Muscle layer of colon (tissue), 2 donors: ENCODE data around the gene PROC.

Source experiments
- H3K27ac ChIP-seq: one replicate; pipeline ENCODE4 v1.7.0; 2013; ENCODE audit warnings: low read depth, mild to moderate bottlenecking, low read length, moderate library complexity
- H3K27me3 ChIP-seq, 2 donors: one replicate each; pipeline ENCODE4 v1.7.0; 2013; ENCODE audit warnings: low read length in 2 of 2, mild to moderate bottlenecking in 2 of 2; ENCODE audit not compliant: insufficient read depth in 2 of 2, control insufficient read depth in 1 of 2
- H3K36me3 ChIP-seq: one replicate; pipeline ENCODE4 v1.7.0; 2013; ENCODE audit warnings: mild to moderate bottlenecking, low read length; ENCODE audit not compliant: insufficient read depth
- H3K4me1 ChIP-seq: one replicate; pipeline ENCODE4 v1.7.0; 2013; ENCODE audit warnings: mild to moderate bottlenecking, low read length; ENCODE audit not compliant: insufficient read depth
- H3K4me3 ChIP-seq, 2 donors: one replicate each; pipeline ENCODE4 v1.7.0; 2013; ENCODE audit warnings: low read length in 2 of 2, low read depth in 1 of 2, mild to moderate bottlenecking in 1 of 2, moderate library complexity in 1 of 2
- H3K9ac ChIP-seq: one replicate; pipeline ENCODE4 v1.7.0; 2013; ENCODE audit warnings: low read length
- H3K9me3 ChIP-seq: one replicate; pipeline ENCODE4 v1.7.0; 2013; ENCODE audit warnings: mild to moderate bottlenecking, low read length
- donor health status: abdominal sarcoma.
- donor health status: Adenocarcinoma of cecum.

The PROC gene

DNA sequence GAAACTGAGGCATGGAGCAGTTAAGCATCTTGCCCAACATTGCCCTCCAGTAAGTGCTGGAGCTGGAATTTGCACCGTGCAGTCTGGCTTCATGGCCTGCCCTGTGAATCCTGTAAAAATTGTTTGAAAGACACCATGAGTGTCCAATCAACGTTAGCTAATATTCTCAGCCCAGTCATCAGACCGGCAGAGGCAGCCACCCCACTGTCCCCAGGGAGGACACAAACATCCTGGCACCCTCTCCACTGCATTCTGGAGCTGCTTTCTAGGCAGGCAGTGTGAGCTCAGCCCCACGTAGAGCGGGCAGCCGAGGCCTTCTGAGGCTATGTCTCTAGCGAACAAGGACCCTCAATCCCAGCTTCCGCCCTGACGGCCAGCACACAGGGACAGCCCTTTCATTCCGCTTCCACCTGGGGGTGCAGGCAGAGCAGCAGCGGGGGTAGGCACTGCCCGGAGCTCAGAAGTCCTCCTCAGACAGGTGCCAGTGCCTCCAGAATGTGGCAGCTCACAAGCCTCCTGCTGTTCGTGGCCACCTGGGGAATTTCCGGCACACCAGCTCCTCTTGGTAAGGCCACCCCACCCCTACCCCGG lies 1.3 kb downstream of the PROC start:
- H3K27ac ChIP-seq, result no peak overlapping the region
- H3K36me3 ChIP-seq, result no peaks in the 10 kb centered on the region
- H3K4me3 ChIP-seq, result no peak overlapping the region
- no peaks in the 10 kb centered on the region for H3K4me1 ChIP-seq
- no peak overlapping the region for H3K9ac ChIP-seq
- peaks cover 17 to 41% of the 10 kb centered on the region in 2 donors for H3K27me3 ChIP-seq
- no peaks in the 10 kb centered on the region for H3K9me3 ChIP-seq

DNA sequence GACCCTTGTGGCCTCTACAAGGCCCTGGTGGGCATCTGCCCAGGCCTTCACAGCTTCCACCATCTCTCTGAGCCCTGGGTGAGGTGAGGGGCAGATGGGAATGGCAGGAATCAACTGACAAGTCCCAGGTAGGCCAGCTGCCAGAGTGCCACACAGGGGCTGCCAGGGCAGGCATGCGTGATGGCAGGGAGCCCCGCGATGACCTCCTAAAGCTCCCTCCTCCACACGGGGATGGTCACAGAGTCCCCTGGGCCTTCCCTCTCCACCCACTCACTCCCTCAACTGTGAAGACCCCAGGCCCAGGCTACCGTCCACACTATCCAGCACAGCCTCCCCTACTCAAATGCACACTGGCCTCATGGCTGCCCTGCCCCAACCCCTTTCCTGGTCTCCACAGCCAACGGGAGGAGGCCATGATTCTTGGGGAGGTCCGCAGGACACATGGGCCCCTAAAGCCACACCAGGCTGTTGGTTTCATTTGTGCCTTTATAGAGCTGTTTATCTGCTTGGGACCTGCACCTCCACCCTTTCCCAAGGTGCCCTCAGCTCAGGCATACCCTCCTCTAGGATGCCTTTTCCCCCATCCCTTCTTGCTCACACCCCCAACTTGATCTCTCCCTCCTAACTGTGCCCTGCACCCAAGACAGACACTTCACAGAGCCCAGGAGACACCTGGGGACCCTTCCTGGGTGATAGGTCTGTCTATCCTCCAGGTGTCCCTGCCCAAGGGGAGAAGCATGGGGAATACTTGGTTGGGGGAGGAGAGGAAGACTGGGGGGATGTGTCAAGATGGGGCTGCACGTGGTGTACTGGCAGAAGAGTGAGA lies 2.0 kb downstream of the PROC start:
- H3K4me1 ChIP-seq, result no peaks in the 10 kb centered on the region
- H3K9me3 ChIP-seq, result no peaks in the 10 kb centered on the region
- no peaks in the 10 kb centered on the region for H3K36me3 ChIP-seq
- H3K27ac ChIP-seq, result no peak overlapping the region
- peaks cover 17 to 41% of the 10 kb centered on the region in 2 donors for H3K27me3 ChIP-seq
- H3K4me3 ChIP-seq, result no peak overlapping the region
- H3K9ac ChIP-seq, result no peak overlapping the region

DNA sequence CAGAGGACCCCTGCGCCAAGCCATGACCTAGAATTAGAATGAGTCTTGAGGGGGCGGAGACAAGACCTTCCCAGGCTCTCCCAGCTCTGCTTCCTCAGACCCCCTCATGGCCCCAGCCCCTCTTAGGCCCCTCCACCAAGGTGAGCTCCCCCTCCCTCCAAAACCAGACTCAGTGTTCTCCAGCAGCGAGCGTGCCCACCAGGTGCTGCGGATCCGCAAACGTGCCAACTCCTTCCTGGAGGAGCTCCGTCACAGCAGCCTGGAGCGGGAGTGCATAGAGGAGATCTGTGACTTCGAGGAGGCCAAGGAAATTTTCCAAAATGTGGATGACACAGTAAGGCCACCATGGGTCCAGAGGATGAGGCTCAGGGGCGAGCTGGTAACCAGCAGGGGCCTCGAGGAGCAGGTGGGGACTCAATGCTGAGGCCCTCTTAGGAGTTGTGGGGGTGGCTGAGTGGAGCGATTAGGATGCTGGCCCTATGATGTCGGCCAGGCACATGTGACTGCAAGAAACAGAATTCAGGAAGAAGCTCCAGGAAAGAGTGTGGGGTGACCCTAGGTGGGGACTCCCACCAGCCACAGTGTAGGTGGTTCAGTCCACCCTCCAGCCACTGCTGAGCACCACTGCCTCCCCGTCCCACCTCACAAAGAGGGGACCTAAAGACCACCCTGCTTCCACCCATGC lies 3.0 kb downstream of the PROC start:
- Histone ChIP-seq H3K36me3 (no peaks in the 10 kb centered on the region), H3K9me3 (no peaks in the 10 kb centered on the region), H3K27me3 (peaks cover 17 to 39% of the 10 kb centered on the region in 2 donors), H3K27ac (no peak overlapping the region), H3K9ac (no peak overlapping the region), H3K4me3 (no peak overlapping the region), H3K4me1 (no peaks in the 10 kb centered on the region)

DNA sequence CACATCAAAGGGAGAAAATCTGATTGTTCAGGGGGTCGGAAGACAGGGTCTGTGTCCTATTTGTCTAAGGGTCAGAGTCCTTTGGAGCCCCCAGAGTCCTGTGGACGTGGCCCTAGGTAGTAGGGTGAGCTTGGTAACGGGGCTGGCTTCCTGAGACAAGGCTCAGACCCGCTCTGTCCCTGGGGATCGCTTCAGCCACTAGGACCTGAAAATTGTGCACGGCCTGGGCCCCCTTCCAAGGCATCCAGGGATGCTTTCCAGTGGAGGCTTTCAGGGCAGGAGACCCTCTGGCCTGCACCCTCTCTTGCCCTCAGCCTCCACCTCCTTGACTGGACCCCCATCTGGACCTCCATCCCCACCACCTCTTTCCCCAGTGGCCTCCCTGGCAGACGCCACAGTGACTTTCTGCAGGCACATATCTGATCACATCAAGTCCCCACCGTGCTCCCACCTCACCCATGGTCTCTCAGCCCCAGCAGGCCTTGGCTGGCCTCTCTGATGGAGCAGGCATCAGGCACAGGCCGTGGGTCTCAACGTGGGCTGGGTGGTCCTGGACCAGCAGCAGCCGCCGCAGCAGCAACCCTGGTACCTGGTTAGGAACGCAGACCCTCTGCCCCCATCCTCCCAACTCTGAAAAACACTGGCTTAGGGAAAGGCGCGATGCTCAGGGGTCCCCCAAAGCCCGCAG lies 3.8 kb downstream of the PROC start:
- H3K4me1 ChIP-seq, result no peaks in the 10 kb centered on the region
- H3K9ac ChIP-seq, result no peak overlapping the region
- peaks cover 13 to 36% of the 10 kb centered on the region in 2 donors for H3K27me3 ChIP-seq
- no peaks in the 10 kb centered on the region for H3K9me3 ChIP-seq
- H3K36me3 ChIP-seq, result no peaks in the 10 kb centered on the region
- no peak overlapping the region for H3K27ac ChIP-seq
- no peak overlapping the region for H3K4me3 ChIP-seq

DNA sequence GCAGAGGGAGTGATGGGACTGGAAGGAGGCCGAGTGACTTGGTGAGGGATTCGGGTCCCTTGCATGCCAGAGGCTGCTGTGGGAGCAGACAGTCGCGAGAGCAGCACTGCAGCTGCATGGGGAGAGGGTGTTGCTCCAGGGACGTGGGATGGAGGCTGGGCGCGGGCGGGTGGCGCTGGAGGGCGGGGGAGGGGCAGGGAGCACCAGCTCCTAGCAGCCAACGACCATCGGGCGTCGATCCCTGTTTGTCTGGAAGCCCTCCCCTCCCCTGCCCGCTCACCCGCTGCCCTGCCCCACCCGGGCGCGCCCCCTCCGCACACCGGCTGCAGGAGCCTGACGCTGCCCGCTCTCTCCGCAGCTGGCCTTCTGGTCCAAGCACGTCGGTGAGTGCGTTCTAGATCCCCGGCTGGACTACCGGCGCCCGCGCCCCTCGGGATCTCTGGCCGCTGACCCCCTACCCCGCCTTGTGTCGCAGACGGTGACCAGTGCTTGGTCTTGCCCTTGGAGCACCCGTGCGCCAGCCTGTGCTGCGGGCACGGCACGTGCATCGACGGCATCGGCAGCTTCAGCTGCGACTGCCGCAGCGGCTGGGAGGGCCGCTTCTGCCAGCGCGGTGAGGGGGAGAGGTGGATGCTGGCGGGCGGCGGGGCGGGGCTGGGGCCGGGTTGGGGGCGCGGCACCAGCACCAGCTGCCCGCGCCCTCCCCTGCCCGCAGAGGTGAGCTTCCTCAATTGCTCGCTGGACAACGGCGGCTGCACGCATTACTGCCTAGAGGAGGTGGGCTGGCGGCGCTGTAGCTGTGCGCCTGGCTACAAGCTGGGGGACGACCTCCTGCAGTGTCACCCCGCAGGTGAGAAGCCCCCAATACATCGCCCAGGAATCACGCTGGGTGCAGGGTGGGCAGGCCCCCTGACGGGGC lies 4.6 kb downstream of the PROC start:
- H3K4me3 ChIP-seq, result peak overlapping the region in 1 of 2 donors; percentile 13
- H3K27ac ChIP-seq, result no peak overlapping the region
- no peaks in the 10 kb centered on the region for H3K4me1 ChIP-seq
- H3K9me3 ChIP-seq, result no peaks in the 10 kb centered on the region
- no peak overlapping the region for H3K9ac ChIP-seq
- H3K27me3 ChIP-seq, result peaks cover 9 to 36% of the 10 kb centered on the region in 2 donors
- H3K36me3 ChIP-seq, result no peaks in the 10 kb centered on the region

DNA sequence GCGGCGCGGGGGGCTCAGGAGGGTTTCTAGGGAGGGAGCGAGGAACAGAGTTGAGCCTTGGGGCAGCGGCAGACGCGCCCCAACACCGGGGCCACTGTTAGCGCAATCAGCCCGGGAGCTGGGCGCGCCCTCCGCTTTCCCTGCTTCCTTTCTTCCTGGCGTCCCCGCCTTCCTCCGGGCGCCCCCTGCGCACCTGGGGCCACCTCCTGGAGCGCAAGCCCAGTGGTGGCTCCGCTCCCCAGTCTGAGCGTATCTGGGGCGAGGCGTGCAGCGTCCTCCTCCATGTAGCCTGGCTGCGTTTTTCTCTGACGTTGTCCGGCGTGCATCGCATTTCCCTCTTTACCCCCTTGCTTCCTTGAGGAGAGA lies 5.2 kb downstream of the PROC start:
- Histone ChIP-seq H3K27me3 (peaks cover 9 to 36% of the 10 kb centered on the region in 2 donors), H3K9ac (no peak overlapping the region), H3K27ac (no peak overlapping the region), H3K4me1 (no peaks in the 10 kb centered on the region), H3K36me3 (no peaks in the 10 kb centered on the region), H3K9me3 (no peaks in the 10 kb centered on the region), H3K4me3 (no peak overlapping the region)

DNA sequence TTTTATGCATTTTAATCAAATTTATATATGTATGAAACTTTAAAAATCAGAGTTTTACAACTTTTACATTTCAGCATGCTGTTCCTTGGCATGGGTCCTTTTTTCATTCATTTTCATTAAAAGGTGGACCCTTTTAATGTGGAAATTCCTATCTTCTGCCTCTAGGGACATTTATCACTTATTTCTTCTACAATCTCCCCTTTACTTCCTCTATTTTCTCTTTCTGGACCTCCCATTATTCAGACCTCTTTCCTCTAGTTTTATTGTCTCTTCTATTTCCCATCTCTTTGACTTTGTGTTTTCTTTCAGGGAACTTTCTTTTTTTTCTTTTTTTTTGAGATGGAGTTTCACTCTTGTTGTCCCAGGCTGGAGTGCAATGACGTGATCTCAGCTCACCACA lies 5.7 kb downstream of the PROC start:
- Histone ChIP-seq H3K27me3 (peaks cover 9 to 36% of the 10 kb centered on the region in 2 donors), H3K4me3 (no peak overlapping the region), H3K9ac (no peak overlapping the region), H3K4me1 (no peaks in the 10 kb centered on the region), H3K9me3 (no peaks in the 10 kb centered on the region), H3K36me3 (no peaks in the 10 kb centered on the region), H3K27ac (no peak overlapping the region)

DNA sequence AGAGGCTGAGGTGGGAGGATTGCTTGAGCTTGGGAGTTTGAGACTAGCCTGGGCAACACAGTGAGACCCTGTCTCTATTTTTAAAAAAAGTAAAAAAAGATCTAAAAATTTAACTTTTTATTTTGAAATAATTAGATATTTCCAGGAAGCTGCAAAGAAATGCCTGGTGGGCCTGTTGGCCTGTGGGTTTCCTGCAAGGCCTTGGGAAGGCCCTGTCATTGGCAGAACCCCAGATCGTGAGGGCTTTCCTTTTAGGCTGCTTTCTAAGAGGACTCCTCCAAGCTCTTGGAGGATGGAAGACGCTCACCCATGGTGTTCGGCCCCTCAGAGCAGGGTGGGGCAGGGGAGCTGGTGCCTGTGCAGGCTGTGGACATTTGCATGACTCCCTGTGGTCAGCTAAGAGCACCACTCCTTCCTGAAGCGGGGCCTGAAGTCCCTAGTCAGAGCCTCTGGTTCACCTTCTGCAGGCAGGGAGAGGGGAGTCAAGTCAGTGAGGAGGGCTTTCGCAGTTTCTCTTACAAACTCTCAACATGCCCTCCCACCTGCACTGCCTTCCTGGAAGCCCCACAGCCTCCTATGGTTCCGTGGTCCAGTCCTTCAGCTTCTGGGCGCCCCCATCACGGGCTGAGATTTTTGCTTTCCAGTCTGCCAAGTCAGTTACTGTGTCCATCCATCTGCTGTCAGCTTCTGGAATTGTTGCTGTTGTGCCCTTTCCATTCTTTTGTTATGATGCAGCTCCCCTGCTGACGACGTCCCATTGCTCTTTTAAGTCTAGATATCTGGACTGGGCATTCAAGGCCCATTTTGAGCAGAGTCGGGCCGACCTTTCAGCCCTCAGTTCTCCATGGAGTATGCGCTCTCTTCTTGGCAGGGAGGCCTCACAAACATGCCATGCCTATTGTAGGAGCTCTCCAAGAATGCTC lies 6.6 kb downstream of the PROC start:
- Histone ChIP-seq H3K9ac (no peak overlapping the region), H3K4me3 (no peak overlapping the region), H3K27me3 (peaks cover 9 to 36% of the 10 kb centered on the region in 2 donors), H3K9me3 (no peaks in the 10 kb centered on the region), H3K27ac (no peak overlapping the region), H3K36me3 (no peaks in the 10 kb centered on the region), H3K4me1 (no peaks in the 10 kb centered on the region)

DNA sequence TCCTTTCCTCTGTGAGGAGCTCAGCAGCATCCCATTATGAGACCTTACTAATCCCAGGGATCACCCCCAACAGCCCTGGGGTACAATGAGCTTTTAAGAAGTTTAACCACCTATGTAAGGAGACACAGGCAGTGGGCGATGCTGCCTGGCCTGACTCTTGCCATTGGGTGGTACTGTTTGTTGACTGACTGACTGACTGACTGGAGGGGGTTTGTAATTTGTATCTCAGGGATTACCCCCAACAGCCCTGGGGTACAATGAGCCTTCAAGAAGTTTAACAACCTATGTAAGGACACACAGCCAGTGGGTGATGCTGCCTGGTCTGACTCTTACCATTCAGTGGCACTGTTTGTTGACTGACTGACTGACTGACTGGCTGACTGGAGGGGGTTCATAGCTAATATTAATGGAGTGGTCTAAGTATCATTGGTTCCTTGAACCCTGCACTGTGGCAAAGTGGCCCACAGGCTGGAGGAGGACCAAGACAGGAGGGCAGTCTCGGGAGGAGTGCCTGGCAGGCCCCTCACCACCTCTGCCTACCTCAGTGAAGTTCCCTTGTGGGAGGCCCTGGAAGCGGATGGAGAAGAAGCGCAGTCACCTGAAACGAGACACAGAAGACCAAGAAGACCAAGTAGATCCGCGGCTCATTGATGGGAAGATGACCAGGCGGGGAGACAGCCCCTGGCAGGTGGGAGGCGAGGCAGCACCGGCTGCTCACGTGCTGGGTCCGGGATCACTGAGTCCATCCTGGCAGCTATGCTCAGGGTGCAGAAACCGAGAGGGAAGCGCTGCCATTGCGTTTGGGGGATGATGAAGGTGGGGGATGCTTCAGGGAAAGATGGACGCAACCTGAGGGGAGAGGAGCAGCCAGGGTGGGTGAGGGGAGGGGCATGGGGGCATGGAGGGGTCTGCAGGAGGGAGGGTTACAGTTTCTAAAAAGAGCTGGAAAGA lies 7.6 kb downstream of the PROC start:
- H3K4me3 ChIP-seq, result no peak overlapping the region
- H3K36me3 ChIP-seq, result no peaks in the 10 kb centered on the region
- no peak overlapping the region for H3K9ac ChIP-seq
- H3K4me1 ChIP-seq, result no peaks in the 10 kb centered on the region
- no peaks in the 10 kb centered on the region for H3K9me3 ChIP-seq
- H3K27me3 ChIP-seq, result peaks cover 0 to 31% of the 10 kb centered on the region in 2 donors
- no peak overlapping the region for H3K27ac ChIP-seq
